CD1c-positive myeloid dendritic cell (primary cell): Measurements from ENCODE around the gene GPR152.
"Not testable (repeated sequence)": the region's sequence is repeated elsewhere in the genome, so short reads cannot be mapped to it uniquely, and the experiment has no call there.

Experiments used
- DNase-seq: peaks from one replicate; pipeline ENCODE4 v3.0.0-alpha.2; 2016; ENCODE audit errors: extremely low spot score

Gene GPR152

GRCh38 chr11:67439321-67440228, 13.0 kb downstream of the GPR152 start:
- peak; percentile 67 for DNase-seq

GRCh38 chr11:67438158-67438902, 14.2 kb downstream of the GPR152 start:
- DNase-seq = no peak

- no peak for DNase-seq
These were observed 14.7 kb downstream of the GPR152 start for GRCh38 chr11:67437809-67438157.

GRCh38 chr11:67437082-67437808, 15.3 kb downstream of the GPR152 start, which contains the start of gene PTPRCAP:
Gene PTPRCAP, minus strand, starts transcription at chr11:67437682. Its CDS starts 63 bp downstream, at chr11:67437619.
- DNase-seq = peak; percentile 26

GRCh38 chr11:67436459-67437081, 16.0 kb downstream of the GPR152 start:
- DNase-seq = no peak

- DNase-seq = no peak
These were observed 16.6 kb downstream of the GPR152 start for GRCh38 chr11:67435727-67436458.

- DNase-seq = no peak
These were observed 17.4 kb downstream of the GPR152 start for GRCh38 chr11:67435031-67435726.

- DNase-seq = no peak
These were observed 18.1 kb downstream of the GPR152 start for GRCh38 chr11:67434395-67434881.

- no peak for DNase-seq
These were observed 18.8 kb downstream of the GPR152 start for GRCh38 chr11:67433536-67434394.

GRCh38 chr11:67432655-67433349, 19.7 kb downstream of the GPR152 start:
- no peak for DNase-seq

- DNase-seq = no peak
These were observed 20.9 kb downstream of the GPR152 start for GRCh38 chr11:67431346-67432249.

GRCh38 chr11:67429722-67430121, 22.8 kb downstream of the GPR152 start:
- no peak for DNase-seq

GRCh38 chr11:67429038-67429668, 23.4 kb downstream of the GPR152 start:
- DNase-seq = no peak

GRCh38 chr11:67428052-67429001, 24.2 kb downstream of the GPR152 start, which contains the start of gene RPS6KB2:
Gene RPS6KB2, plus strand, starts transcription at chr11:67428494. Its CDS starts 52 bp downstream, at chr11:67428546.
- DNase-seq = peak; percentile 99

GRCh38 chr11:67427364-67427859, 25.1 kb downstream of the GPR152 start:
- not testable (repeated sequence) for DNase-seq
